Stimulated activated naive CD8-positive, alpha-beta T cell treated with anti-CD3 and anti-CD28 coated beads, Interleukin-15, Interleukin-2, amounts not matched to agents 100 U/mL and 50 U/mL, for 24 hours (primary cell): ENCODE data around the gene NXN.
"Not testable (repeated sequence)": the region's sequence is repeated elsewhere in the genome, so short reads cannot be mapped to it uniquely, and the experiment has no call there.

Experiments used
- ATAC-seq: fragments of 150-1000 bp; cut with Tn5 transposase; one replicate; pipeline ENCODE4 v1.10.0; 2021
- DNase-seq: peaks from one replicate; pipeline ENCODE4 v3.0.0; 2021

NXN gene

DNA sequence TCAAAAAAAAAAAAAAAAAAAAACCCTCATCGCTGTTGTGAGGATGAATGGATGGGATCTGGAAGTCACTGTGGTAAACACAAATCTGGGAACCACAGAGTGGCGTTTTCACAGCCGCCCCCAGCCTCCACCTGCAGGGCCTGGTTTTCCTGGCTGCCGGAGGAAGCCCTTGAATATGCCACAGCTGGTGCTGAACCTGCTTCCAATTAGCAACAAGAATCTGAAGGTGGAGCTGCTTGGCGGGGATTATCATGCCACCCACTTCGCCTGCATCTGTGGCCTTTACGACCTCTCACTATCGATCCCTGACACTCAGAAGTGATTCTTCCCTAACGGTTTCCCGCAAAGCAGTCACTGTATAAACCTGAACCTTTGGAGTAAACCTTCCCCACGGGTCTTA is 181.3 kb downstream of the NXN start:
- DNase-seq (no peak), ATAC-seq (no peak)

- DNase-seq (no peak), ATAC-seq (no peak)
Observed at GRCh38 chr17:797236-797840, 182.2 kb downstream of the NXN start.

DNA sequence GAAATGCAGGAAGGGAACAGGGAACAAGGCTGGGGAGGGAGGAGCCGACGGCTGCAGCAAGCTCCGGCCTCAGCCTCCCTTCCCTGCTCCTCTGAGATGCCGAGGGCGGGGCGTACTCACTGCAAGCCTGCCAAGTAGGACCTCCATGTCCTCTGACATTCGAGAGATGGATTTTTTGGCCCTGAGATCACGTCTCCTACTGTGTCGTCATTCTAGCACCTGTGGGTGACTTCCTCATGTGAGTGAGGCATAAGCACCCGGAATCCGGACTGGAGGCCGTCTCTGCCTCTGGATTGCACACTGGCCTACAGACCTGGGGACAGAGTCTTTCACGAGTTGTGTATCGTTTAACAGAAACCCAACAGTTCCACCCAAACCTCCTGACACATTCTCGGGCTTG is 183.0 kb downstream of the NXN start:
- ATAC-seq, result no peak
- DNase-seq, result no peak

DNA sequence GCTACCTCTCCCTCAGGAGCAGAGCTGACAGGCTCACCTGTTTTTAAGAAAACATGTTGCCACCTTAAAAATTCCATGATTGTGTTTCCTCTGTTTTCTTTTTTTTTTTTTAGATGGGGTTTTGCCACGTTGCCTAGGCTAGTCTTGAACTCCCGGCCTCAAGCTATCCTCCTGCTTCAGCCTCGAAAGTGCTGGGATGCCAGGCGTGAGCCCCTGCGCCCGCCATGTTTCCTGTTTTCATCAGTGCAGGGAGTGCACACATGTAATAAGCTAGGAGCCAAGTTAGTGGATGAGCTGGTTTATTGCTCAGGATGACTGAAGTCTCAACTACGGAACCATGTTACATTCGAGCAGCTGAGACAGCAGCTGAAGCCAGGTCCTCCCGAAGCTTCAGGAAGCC is 183.9 kb downstream of the NXN start:
- ATAC-seq, result no peak
- DNase-seq, result no peak

GRCh38 chr17:795276-795675 is 184.3 kb downstream of the NXN start:
- ATAC-seq, result no peak
- no peak for DNase-seq

GRCh38 chr17:794876-795275 is 184.7 kb downstream of the NXN start:
- DNase-seq, result peak; percentile 58
- peak; percentile 66 for ATAC-seq

DNA sequence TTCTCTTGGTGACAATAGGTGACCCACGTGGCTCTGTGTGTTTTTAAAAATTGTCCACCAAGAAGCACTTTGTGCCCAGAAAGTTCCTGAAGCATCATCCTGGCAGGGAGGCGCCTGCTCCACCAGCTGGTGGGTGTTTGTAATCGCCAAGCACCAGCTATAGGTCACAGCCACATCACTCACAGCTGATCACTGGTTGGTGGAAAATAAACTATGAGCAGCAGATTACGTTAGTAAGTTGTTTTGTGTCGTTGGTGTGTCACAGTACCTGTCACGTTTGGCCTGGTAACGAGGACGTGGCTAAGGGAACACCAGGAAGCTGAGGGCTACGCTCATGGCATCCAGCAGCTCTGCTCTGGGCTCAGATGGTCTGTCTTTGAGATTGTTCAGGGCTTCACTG is 187.3 kb downstream of the NXN start:
- ATAC-seq (no peak), DNase-seq (no peak)

- ATAC-seq (no peak), DNase-seq (no peak)
Observed at GRCh38 chr17:791829-792228, 187.7 kb downstream of the NXN start.

DNA sequence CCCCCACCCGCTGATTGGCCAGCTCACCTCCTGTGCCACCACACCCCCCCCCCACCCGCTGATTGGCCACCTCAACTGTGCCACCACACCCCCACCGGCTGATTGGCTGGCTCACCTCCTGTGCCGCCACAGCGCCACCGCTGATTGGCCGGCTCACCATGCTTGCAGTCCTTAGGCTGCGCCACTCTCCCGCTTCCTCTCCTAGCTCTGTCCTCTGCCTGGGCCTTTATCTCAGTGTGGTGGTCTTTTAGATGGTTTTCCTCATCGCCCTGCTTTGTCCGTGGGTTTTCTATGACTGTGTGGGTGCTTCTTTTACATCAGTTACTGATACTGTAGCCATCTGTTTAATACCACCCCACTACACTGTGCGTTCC is 188.7 kb downstream of the NXN start:
- not testable (repeated sequence) for DNase-seq, ATAC-seq

GRCh38 chr17:789931-790873 is 189.4 kb downstream of the NXN start:
- not testable (repeated sequence) for ATAC-seq, DNase-seq

DNA sequence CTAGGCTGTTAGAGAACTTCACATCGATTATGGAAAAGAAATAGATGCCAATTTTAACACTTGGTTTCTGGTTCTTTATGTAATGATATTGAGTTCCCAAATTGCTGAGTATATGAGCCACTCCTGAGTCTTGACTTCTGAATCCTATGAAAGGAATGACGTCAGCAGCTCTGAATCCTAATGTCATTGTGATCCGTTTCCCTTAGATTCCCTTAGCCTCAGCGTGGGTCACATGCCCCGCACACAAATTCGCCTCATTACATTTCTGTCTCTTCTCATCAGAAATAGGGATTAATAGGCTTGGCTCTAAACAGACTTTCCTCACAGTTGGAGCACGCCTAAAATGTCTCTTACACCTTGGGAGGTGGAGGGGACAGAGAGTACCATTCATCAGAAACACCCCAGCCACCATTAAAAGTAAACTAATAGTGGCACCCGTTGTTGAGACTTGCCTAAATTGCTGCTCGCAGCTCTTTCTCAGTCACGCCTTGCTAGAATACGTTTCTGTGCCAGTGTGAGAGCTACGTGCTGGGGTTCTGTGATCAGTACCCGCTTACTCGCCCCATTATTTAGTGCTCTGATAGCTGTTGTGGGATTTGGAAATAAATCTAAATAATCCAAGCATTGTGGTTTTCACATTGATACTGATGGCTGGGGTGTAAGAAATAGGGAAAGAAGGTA is 190.3 kb downstream of the NXN start:
- ATAC-seq (no peak), DNase-seq (no peak)

- ATAC-seq (no peak), DNase-seq (no peak)
Observed at GRCh38 chr17:788551-788950, 191.0 kb downstream of the NXN start.

DNA sequence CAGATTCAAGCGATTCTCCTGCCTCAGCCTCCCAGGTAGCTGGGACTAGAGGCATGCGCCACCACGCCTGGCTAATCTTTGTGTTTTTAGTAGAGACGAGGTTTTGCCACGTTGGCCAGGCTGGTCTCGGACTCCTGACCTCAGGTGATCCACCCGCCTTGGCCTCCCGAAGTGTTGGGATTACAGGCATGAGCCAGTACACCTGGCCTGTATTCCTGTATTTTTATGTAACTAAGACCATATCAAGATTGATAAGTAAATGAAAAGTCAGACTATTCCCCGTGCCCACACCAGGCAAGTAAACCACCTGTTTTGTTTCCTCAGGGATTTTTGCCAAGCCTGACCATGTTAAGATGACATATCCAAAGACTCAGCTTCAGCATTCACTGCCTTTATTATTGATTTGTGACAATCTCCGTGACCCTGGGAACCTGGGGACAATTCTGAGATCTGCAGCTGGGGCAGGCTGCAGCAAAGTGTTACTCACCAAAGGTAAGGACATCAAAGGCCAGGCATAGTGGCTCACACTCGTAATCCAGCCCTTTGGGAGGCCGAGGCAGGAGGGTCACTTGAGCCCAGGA is 191.8 kb downstream of the NXN start:
- ATAC-seq (no peak), DNase-seq (no peak)

- not testable (repeated sequence) for DNase-seq
Observed at GRCh38 chr17:785901-786300, 193.7 kb downstream of the NXN start.

GRCh38 chr17:784143-784542 is 195.4 kb downstream of the NXN start:
- peak; percentile 37 for ATAC-seq
- no peak for DNase-seq

More at GRCh38 chr17:785901-786300, 193.7 kb downstream of the NXN start:
- ATAC-seq, result not testable (repeated sequence)

DNA sequence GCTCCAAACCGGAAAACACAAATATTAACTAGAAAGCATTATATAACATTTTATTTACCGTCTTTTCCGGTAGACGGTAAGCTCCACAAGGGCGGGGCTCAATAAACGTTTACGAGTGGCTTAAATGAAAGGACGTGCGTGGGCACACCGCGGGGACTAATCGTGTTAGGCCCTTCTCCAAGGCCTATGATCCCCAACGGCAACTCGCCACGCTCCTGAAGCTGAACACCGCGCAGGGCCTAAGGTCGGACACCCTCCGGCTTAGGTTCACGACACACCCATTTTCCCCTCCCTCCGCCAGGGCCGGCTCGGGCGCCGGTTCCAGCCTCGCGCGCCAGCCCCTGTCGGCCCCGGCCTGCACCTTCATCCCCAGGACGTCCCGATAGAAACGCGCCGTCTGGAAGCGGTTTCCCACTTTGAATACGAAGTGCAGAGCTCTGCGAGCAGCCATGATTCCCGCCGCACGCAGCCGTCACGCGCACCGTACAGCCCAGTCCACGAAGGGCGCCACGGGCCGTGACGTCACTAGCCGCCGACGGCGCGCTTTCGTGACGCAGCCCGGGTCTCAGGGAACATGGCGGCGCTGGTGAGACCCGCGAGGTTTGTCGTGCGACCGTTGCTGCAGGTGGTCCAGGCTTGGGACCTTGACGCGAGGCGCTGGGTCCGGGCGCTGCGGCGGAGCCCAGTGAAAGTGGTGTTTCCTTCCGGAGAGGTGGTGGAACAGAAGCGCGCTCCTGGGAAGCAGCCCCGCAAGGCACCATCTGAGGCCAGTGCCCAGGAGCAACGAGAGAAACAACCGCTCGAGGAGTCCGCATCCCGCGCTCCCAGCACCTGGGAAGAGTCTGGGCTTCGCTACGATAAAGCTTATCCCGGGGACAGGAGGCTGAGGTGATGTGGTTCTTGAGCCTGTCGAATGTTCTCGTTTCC is 197.5 kb downstream of the NXN start, which contains the start of the genes GLOD4 and MRM3:
Gene GLOD4, minus strand, starts transcription at position 476 of the 927 bp plus-strand sequence. Its CDS starts 25 bp downstream, at position 451.
Gene MRM3, plus strand, starts transcription at position 549 of the 927 bp plus-strand sequence. Its CDS starts 26 bp downstream, at position 575.
- peak; percentile 96 for DNase-seq
- peak; percentile 94 for ATAC-seq

- DNase-seq, result no peak
- no peak for ATAC-seq
Observed at GRCh38 chr17:778096-778495, 201.5 kb downstream of the NXN start.

GRCh38 chr17:774313-774584 is 205.3 kb downstream of the NXN start:
- DNase-seq (no peak), ATAC-seq (no peak)

DNA sequence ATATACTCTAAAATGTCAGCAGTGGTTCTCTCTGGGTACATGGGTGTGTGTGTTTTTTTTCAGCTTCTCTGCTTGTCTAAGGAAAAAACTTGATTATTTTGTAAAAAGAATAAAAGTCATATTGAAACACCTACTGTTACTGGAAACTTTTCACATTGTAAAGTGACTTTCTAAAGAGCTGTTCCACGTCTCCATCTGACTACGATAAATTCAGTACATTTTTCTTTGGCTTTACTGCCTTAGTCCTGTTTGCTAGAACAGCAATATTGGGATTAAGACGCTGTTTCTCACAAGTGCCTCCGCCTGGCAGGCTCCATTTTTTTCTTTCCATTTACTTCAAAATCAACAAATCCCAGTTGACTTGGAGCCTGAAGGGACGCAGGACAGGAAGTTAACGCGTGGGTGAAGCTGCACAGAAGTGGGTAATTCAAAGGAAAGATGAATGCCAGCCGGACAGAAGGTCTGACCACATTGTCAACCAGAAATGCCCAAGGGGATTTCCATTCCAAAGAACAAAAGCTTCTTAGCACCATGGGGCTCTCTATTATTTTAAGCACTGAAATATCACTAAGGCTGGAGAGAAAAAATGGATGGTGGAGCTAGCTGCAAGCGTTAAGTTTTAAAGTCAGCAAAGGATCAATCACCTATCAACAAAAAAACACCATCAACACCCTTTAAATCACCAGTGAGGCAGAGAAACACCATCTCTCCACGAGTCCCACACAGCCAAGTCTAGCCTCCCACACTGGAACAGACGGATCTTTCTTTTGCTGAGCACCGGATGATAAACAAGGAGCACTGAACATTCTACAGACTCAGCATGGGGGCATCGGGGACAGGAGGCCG is 205.9 kb downstream of the NXN start:
- DNase-seq (peak; percentile 32), ATAC-seq (peak; percentile 65)

GRCh38 chr17:773016-773415 is 206.6 kb downstream of the NXN start:
- ATAC-seq (no peak), DNase-seq (no peak)

GRCh38 chr17:767076-767475 is 212.5 kb downstream of the NXN start:
- ATAC-seq (no peak), DNase-seq (no peak)
